CD4-positive, alpha-beta T cell treated with Interleukin-15 for 1 hour (primary cell): Measurements from ENCODE around the gene SAMD8.
"Not testable (repeated sequence)": the region's sequence is repeated elsewhere in the genome, so short reads cannot be mapped to it uniquely, and the experiment has no call there.

ENCODE experiments used
- DNase-seq: peaks from one replicate; pipeline ENCODE4 v3.0.0-alpha.2; 2020

SAMD8 gene

DNA sequence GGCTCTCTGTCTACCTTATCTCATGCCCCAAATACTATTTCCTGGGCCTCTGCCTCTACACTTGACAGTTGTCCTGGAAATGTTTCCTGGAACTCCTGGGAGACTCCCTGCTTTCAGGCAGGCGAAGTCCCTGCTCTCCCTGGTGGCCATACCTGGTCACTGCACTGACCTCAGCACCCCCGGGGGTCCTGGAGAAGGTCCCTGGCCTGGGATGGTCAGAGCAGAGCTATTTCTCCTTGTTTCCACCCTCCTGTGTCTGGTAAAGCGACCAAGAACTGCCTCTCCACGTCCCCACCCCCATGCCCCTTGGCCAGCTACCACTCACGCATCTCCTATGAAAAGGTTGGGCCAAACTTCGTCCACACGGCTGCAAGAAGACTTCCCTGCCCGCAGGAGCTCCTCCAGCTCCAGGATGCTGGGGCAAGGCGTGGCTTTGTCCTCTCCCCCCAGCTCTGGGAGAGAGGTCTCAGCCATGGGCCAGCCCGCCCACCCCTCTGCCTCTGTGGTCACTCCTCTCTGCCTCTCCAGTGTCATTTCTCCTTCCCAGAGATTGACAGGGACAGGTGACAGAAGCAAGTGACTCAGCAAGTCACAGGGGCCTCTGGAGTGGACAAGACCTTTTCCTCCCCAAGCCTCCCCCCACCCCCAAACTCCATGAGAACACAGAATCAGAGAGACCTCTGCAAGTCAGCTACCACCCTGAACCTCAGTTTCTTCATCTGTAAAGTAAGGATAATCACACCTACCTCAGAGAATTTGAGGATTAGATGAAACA, 2.6 kb upstream of the SAMD8 start:
- no peak for DNase-seq

DNA sequence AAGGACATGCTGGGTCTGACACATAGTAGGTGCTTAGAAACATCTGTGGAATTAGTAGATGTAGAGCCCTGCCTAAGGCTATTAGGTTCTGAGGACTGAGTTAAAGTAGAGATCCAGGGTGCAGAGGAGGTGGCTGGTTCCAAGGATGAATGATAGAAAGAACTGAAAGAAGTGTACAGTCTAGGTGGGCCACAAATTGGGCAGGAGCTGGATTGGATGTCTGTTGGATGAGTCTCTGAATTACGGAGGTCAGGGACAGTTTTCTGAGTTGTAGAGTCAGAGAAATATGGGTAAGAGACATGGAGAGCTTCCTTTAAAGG, 2.0 kb upstream of the SAMD8 start:
- DNase-seq: no peak

- DNase-seq: no peak
Observed at GRCh38 chr10:75110006-75110632, 1.3 kb upstream of the SAMD8 start.

GRCh38 chr10:75111907-75112679, 637 bp downstream of the SAMD8 start:
- peak; percentile 38 for DNase-seq

- no peak for DNase-seq
Observed at GRCh38 chr10:75115137-75115536, 3.7 kb downstream of the SAMD8 start.

DNA sequence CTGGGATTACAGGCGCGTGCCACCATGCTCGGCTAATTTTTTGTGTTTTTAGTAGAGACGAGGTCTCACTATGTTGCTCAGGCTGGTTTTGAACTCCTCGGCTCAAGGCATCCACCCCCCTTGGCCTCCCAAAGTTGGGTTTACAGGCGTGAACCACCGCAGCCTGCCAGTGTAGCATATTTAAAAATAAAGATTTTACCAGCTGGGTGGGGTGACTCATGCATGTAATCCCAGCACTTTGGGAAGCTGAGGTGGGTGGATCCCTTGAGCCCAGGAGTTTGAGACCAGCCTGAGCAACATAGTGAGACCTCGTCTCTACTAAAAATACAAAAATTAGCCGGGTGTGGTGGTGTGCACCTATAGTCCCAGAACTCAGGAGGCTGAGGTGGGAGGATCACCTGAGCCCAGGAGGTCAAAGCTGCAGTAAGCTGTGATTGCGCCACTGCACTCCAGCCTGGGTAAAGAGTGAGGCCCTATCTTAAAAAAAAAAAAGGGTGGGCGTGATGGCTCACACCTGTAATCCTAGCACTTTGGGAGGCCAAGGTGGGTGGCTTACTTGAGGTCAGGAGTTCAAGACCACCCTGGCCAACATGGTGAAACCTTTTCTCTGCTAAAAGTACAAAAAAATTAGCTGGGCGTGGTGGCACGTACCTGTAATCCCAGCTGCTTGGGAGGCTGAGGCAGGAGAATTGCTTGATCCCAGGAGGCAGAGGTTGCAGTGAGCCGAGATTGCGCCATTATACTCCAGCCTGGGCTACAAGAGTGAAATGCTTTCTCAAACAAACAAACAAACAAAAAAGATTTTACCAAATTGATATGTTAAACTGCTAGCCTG, 5.7 kb downstream of the SAMD8 start:
- DNase-seq: not testable (repeated sequence)

- DNase-seq: no peak
Observed at GRCh38 chr10:75117995-75118394, 6.5 kb downstream of the SAMD8 start.

GRCh38 chr10:75119444-75120066, 8.1 kb downstream of the SAMD8 start:
- not testable (repeated sequence) for DNase-seq

- DNase-seq: no peak
Observed at GRCh38 chr10:75121322-75121721, 9.9 kb downstream of the SAMD8 start.

GRCh38 chr10:75122505-75122904, 11.0 kb downstream of the SAMD8 start:
- no peak for DNase-seq

GRCh38 chr10:75123088-75123682, 11.7 kb downstream of the SAMD8 start:
- no peak for DNase-seq

GRCh38 chr10:75126277-75126676, 14.8 kb downstream of the SAMD8 start:
- no peak for DNase-seq

DNA sequence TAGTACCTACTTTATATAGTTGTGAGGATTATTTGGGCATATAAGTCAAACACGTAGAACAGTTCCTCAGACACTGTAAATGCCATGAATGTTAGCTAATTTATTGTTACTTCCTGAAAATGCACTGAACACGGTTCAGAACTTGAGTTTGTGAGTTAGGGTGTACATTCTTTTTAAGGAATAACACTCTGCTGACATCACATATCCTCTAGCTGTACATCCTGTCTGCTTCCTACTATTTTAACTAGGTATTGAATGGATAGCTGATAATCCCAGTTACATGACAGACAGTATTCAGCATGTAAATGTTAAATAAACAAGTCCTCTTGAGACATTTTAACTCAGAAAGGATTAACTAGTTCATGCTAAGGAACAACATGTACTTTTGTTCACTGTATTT, 16.0 kb downstream of the SAMD8 start:
- no peak for DNase-seq

- DNase-seq: peak; percentile 43
Observed at GRCh38 chr10:75128985-75129384, 17.5 kb downstream of the SAMD8 start.

- no peak for DNase-seq
Observed at GRCh38 chr10:75129537-75129936, 18.1 kb downstream of the SAMD8 start.

GRCh38 chr10:75133701-75134100, 22.2 kb downstream of the SAMD8 start:
- not testable (repeated sequence) for DNase-seq

- DNase-seq: no peak
Observed at GRCh38 chr10:75136346-75136745, 24.9 kb downstream of the SAMD8 start.

GRCh38 chr10:75137533-75138438, 26.3 kb downstream of the SAMD8 start:
- DNase-seq: no peak

- no peak for DNase-seq
Observed at GRCh38 chr10:75140246-75140645, 28.8 kb downstream of the SAMD8 start.

- DNase-seq: no peak
Observed at GRCh38 chr10:75143353-75143752, 31.9 kb downstream of the SAMD8 start.

- no peak for DNase-seq
Observed at GRCh38 chr10:75145590-75145989, 34.1 kb downstream of the SAMD8 start.
